Fibroblast of skin of back (primary cell): ENCODE measurements around the gene PLA2G7. TPM values are rescaled to one million over a fixed set of nuclear protein-coding genes. Genes with fewer than 3 reads are reported as not detected.
"Not testable (repeated sequence)": the region's sequence is repeated elsewhere in the genome, so short reads cannot be mapped to it uniquely, and the experiment has no call there.

Experiments used
- DNase-seq: peaks from one replicate; pipeline ENCODE4 v3.0.0-alpha.2; 2013
- polyA plus RNA-seq, 2 experiments: library from polyadenylated mRNA; unstranded; fragments of 120-200 nt; gene quantifications; one replicate each; pipeline ENCODE4 v1.2.1, GENCODE V29; 2013; ENCODE audit not compliant: insufficient read length in 2 of 2

PLA2G7 gene
- polyA plus RNA-seq (2013, experiment 1 of 2; ENCODE audit: insufficient read length) = not detected
- not detected for polyA plus RNA-seq (2013, experiment 2 of 2; ENCODE audit: insufficient read length)

- DNase-seq = peak; percentile 12
These were observed at the start of gene PLA2G7 for GRCh38 chr6:46734867-46735719. Gene PLA2G7 (minus strand): TSS chr6:46735375. CDS start chr6:46722891, 12,484 bp downstream.

GRCh38 chr6:46784535-46784934 is 49.4 kb upstream of the PLA2G7 start:
- DNase-seq = no peak

GRCh38 chr6:46781478-46782378 is 46.6 kb upstream of the PLA2G7 start:
- peak; percentile 50 for DNase-seq

- no peak for DNase-seq
These were observed 42.5 kb upstream of the PLA2G7 start for GRCh38 chr6:46777476-46778346.

- no peak for DNase-seq
These were observed 41.0 kb upstream of the PLA2G7 start for GRCh38 chr6:46776070-46776712.

- DNase-seq = not testable (repeated sequence)
These were observed 39.6 kb upstream of the PLA2G7 start for GRCh38 chr6:46774736-46775135.

GRCh38 chr6:46773201-46773855 is 38.2 kb upstream of the PLA2G7 start:
- no peak for DNase-seq

- no peak for DNase-seq
These were observed 37.6 kb upstream of the PLA2G7 start for GRCh38 chr6:46772762-46773161.

GRCh38 chr6:46772016-46772415 is 36.8 kb upstream of the PLA2G7 start:
- no peak for DNase-seq

- DNase-seq = no peak
These were observed 29.8 kb upstream of the PLA2G7 start for GRCh38 chr6:46764961-46765360.

GRCh38 chr6:46764280-46764679 is 29.1 kb upstream of the PLA2G7 start:
- not testable (repeated sequence) for DNase-seq

- DNase-seq = no peak
These were observed 28.3 kb upstream of the PLA2G7 start for GRCh38 chr6:46763466-46763865.

- DNase-seq = no peak
These were observed 25.8 kb upstream of the PLA2G7 start for GRCh38 chr6:46760925-46761324.

- DNase-seq = no peak
These were observed 24.0 kb upstream of the PLA2G7 start for GRCh38 chr6:46758960-46759753.

GRCh38 chr6:46757214-46757596 is 22.0 kb upstream of the PLA2G7 start:
- DNase-seq = no peak

- no peak for DNase-seq
These were observed 21.5 kb upstream of the PLA2G7 start for GRCh38 chr6:46756469-46757213.

GRCh38 chr6:46755865-46756264 is 20.7 kb upstream of the PLA2G7 start:
- no peak for DNase-seq

GRCh38 chr6:46751658-46752057 is 16.5 kb upstream of the PLA2G7 start:
- no peak for DNase-seq

- no peak for DNase-seq
These were observed 14.6 kb upstream of the PLA2G7 start for GRCh38 chr6:46749731-46750130.
